Smooth muscle cell (in vitro differentiated cells): ENCODE results near the gene ACSBG1. TPM values are rescaled to one million over a fixed set of nuclear protein-coding genes. Genes with fewer than 3 reads are reported as not detected.

Experiments used
- DNase-seq: peaks from one replicate; lab custom pipeline; 2025; ENCODE audit not compliant: unreplicated experiment; lab: John Stamatoyannopoulos, UW
- H2AFZ ChIP-seq: fragments of 200-600 bp; sonication (generic); 2 replicates; pipeline ENCODE4 v1.6.0; 2016; ENCODE audit warnings: antibody characterized with exemption, low read depth, mild to moderate bottlenecking
- H3F3A ChIP-seq: fragments of 200-600 bp; sonication (generic); 2 replicates; pipeline ENCODE4 v1.6.0; 2017; ENCODE audit warnings: antibody characterized with exemption, low read depth
- H3K27ac ChIP-seq: fragments of 200-600 bp; sonication (generic); 2 replicates; pipeline ENCODE4 v1.5.1; 2016; ENCODE audit warnings: low read depth, mild to moderate bottlenecking
- H3K27me3 ChIP-seq: fragments of 200-600 bp; sonication (generic); 2 replicates; pipeline ENCODE4 v1.6.1; 2016; ENCODE audit warnings: low read depth, mild to moderate bottlenecking
- H3K36me3 ChIP-seq: fragments of 200-600 bp; sonication (generic); 2 replicates; pipeline ENCODE4 v1.5.1; 2016; ENCODE audit warnings: low read depth
- H3K4me1 ChIP-seq: fragments of 200-600 bp; sonication (generic); 2 replicates; pipeline ENCODE4 v1.5.1; 2016; ENCODE audit warnings: low read depth
- H3K4me2 ChIP-seq: fragments of 200-600 bp; sonication (generic); 2 replicates; pipeline ENCODE4 v1.6.0; 2016; ENCODE audit warnings: mild to moderate bottlenecking
- H3K4me3 ChIP-seq: fragments of 200-600 bp; sonication (generic); 2 replicates; pipeline ENCODE4 v1.5.1; 2016; ENCODE audit warnings: mild to moderate bottlenecking
- H3K79me2 ChIP-seq: fragments of 200-600 bp; sonication (generic); 2 replicates; pipeline ENCODE4 v1.6.0; 2016; ENCODE audit warnings: low read depth, mild to moderate bottlenecking
- H3K9ac ChIP-seq: fragments of 200-600 bp; sonication (generic); 2 replicates; pipeline ENCODE4 v1.6.0; 2016; ENCODE audit warnings: low read depth
- H3K9me3 ChIP-seq: fragments of 200-600 bp; sonication (generic); replicated peaks from 2 replicates; pipeline ENCODE4 v1.5.1; 2016; ENCODE audit warnings: low read depth
- H4K20me1 ChIP-seq: fragments of 200-600 bp; sonication (generic); 2 replicates; pipeline ENCODE4 v1.6.0; 2016; ENCODE audit warnings: low read depth
- WGBS: methylation state at CpG from one replicate; pipeline ENCODE4 v1.1.7; 2016; ENCODE audit warnings: low lambda C conversion rate; 5-methylcytosine and 5-hydroxymethylcytosine counted together
- polyA plus RNA-seq: library from polyadenylated mRNA; unstranded; fragments of >200 nt; fragmentation: Nextera tagmentation; extraction: Ambion mirVana; gene quantifications from 2 replicates; pipeline ENCODE4 v1.2.1, GENCODE V29; 2016
- total RNA-seq: library from RNA; depleted of rRNA; stranded (reverse); fragments of >200 nt; gene quantifications from 2 replicates; pipeline ENCODE4 v1.2.3, GENCODE V29; 2014
- TF ChIP-seq, protein P1 (sequence below): fragments of 200-600 bp; sonication (generic); IDR thresholded peaks from 2 replicates; pipeline ENCODE4 v1.5.1; 2017; ENCODE audit warnings: borderline replicate concordance, mild to moderate bottlenecking, antibody characterized with exemption; ENCODE audit not compliant: insufficient read depth, poor library complexity, severe bottlenecking

The ACSBG1 gene
- total and polyA plus RNA-seq, 2 experiments from 2014 or later: under 0.01 to 0.22 TPM

DNA sequence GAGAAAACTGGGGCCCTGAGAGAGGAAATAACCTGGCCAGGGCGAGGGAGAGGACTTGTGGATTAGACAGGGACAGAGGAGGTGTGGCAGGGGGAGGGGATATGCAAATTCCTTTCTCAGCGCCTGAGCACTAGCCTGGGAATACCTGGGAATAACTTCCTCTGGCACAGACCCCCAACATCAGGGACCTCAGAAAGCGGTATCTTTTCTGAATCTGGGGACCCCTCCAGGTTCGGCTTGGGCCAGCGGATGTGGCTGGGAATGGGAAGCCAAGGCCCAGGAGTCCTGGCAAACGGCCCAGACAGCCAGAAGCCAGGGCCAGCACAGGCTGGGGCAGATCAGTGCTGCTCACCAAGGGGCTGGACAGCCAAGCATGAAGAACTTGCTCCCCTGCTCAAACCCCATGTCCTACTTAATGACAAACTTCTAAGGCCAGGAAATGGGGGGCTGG, 9.2 kb upstream of the ACSBG1 start:
- H3K79me2 ChIP-seq: no peaks in the 10 kb centered on the region

DNA sequence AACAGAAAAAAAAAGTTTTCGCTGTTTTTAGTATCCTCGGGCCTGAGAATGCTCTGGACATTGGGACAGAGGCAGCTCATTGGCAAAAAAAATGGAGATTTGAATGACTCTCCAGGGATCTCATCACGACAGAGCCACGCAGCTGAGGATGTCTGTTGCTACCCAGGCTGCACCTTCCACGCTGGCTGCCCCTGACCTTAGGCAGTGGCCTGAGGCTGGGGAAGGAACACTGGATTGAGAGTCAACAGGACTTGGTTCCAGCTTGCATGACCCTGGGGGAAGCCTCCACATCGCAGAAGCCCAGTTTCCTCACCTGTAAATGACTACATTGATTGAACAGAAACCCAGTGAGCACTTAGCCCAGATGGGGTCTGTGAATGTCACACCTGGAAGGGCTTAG, 8.7 kb upstream of the ACSBG1 start:
- H3K27me3 ChIP-seq: no peaks in the 10 kb centered on the region
- DNase-seq: no peak
- 88% methylated on average over 6 of the region's 6 CpGs for WGBS
- H3K4me1 ChIP-seq: no peaks in the 10 kb centered on the region
- no peaks in the 10 kb centered on the region for H3F3A ChIP-seq
- TF ChIP-seq, protein P1, sequence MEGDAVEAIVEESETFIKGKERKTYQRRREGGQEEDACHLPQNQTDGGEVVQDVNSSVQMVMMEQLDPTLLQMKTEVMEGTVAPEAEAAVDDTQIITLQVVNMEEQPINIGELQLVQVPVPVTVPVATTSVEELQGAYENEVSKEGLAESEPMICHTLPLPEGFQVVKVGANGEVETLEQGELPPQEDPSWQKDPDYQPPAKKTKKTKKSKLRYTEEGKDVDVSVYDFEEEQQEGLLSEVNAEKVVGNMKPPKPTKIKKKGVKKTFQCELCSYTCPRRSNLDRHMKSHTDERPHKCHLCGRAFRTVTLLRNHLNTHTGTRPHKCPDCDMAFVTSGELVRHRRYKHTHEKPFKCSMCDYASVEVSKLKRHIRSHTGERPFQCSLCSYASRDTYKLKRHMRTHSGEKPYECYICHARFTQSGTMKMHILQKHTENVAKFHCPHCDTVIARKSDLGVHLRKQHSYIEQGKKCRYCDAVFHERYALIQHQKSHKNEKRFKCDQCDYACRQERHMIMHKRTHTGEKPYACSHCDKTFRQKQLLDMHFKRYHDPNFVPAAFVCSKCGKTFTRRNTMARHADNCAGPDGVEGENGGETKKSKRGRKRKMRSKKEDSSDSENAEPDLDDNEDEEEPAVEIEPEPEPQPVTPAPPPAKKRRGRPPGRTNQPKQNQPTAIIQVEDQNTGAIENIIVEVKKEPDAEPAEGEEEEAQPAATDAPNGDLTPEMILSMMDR: no peak
- no peak overlapping the region for H2AFZ ChIP-seq
- H3K9ac ChIP-seq: no peak overlapping the region
- H3K79me2 ChIP-seq: no peaks in the 10 kb centered on the region
- no peak overlapping the region for H3K27ac ChIP-seq
- H3K9me3 ChIP-seq: no peaks in the 10 kb centered on the region
- no peaks in the 10 kb centered on the region for H3K36me3 ChIP-seq
- H4K20me1 ChIP-seq: no peaks in the 10 kb centered on the region
- no peak overlapping the region for H3K4me2 ChIP-seq
- no peak overlapping the region for H3K4me3 ChIP-seq

More for the DNA sequence above, 9.2 kb upstream of the ACSBG1 start:
- Histone ChIP-seq H3K9ac (no peak overlapping the region), H2AFZ (no peak overlapping the region), H3K27ac (no peak overlapping the region), H4K20me1 (no peaks in the 10 kb centered on the region), H3K4me1 (no peaks in the 10 kb centered on the region), H3F3A (no peaks in the 10 kb centered on the region), H3K9me3 (no peaks in the 10 kb centered on the region), H3K4me2 (no peak overlapping the region), H3K4me3 (no peak overlapping the region), H3K36me3 (no peaks in the 10 kb centered on the region), H3K27me3 (no peaks in the 10 kb centered on the region)
- DNase-seq: no peak
- TF ChIP-seq, protein P1: no peak
- 56% methylated on average over 6 of the region's 6 CpGs for WGBS

DNA sequence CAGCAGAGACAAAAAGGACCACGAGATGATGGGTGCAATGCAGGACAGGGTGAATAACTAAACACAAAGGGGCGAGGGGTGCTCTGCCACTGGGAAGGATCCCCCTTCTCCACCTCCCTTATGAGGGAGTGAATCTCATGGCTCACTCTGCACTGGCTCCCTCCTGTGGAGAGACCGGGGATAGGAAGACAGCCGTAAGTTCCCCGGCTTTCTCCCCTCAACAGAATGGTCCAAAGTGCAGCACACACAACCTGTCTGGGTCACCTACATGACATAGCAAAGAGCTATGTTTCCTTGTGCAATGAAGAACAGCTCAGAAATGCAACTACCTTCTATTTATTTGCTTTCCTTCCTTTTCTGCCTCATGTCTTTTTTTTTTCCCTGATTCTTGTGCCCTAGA, 7.8 kb upstream of the ACSBG1 start:
- Histone ChIP-seq H3K4me1 (no peaks in the 10 kb centered on the region), H4K20me1 (no peaks in the 10 kb centered on the region), H3K27me3 (no peaks in the 10 kb centered on the region), H3K36me3 (no peaks in the 10 kb centered on the region), H3K9ac (no peak overlapping the region), H2AFZ (no peak overlapping the region), H3K27ac (no peak overlapping the region), H3K4me2 (no peak overlapping the region), H3K9me3 (no peaks in the 10 kb centered on the region), H3F3A (no peaks in the 10 kb centered on the region), H3K4me3 (no peak overlapping the region), H3K79me2 (no peaks in the 10 kb centered on the region)
- 79% methylated on average over 5 of the region's 5 CpGs for WGBS
- TF ChIP-seq, protein P1: peak; percentile 28
- DNase-seq: no peak

DNA sequence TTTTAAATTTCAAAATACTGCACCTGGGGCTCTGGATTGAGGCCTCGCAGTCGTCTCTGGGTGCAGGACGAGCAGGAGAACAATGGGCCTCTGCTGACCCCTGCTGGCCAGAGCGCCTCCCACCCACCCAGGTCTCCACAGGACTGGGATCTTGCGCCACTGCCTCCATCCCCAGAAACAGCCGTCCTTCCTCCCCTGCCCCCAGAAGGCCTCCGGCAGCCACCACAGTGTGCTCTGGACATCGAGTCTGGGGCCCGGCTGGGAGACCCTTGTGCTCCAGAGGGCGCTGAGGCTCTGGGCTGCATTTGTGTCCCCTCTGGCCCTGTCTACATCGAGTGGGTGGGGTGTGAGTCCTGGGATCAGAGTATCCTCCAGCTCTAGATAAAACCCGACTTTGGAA, 6.7 kb upstream of the ACSBG1 start:
- H3K79me2 ChIP-seq: no peaks in the 10 kb centered on the region
- 17% methylated on average over 12 of the region's 12 CpGs for WGBS

More for the DNA sequence above, 6.7 kb upstream of the ACSBG1 start:
- Histone ChIP-seq H4K20me1 (no peaks in the 10 kb centered on the region), H3K9me3 (no peaks in the 10 kb centered on the region), H3F3A (no peaks in the 10 kb centered on the region), H3K27me3 (no peaks in the 10 kb centered on the region), H3K36me3 (no peaks in the 10 kb centered on the region), H3K27ac (no peak overlapping the region), H3K4me3 (no peak overlapping the region), H3K4me2 (no peak overlapping the region), H2AFZ (no peak overlapping the region), H3K9ac (no peak overlapping the region), H3K4me1 (no peaks in the 10 kb centered on the region)
- TF ChIP-seq, protein P1: peak; percentile 91
- peak; percentile 59 for DNase-seq
